ENCODE measurements around the gene SRGAP3. TPM values are rescaled to one million over a fixed set of nuclear protein-coding genes. Genes with fewer than 3 reads are reported as not detected.

SRGAP3 gene
- total and polyA plus RNA-seq, 10 of the 15 experiments (the other 5 are each of a cell fraction or from before 2014, with no cell fraction given), result 0.32 to 1.7 (median 0.99) TPM

- POLR2A ChIA-PET, result interaction anchor here (1.1 kb wide), 1 partner anchor 8 kb away, joined by 4 read pairs; no protein-coding TSS in a partner anchor
- TF ChIP-seq ATF3 (IDR thresholded peaks at IDR 0.05; ENCODE audit: borderline replicate concordance, extremely low read depth, low read depth, low read length), result no peak
- TF ChIP-seq SMARCA5 (IDR thresholded peaks at IDR 0.05), result no peak
- no peak for TF ChIP-seq NKRF (conservative IDR thresholded peaks at IDR 0.05)
- TF ChIP-seq YBX1 (IDR thresholded peaks at IDR 0.05), result no peak
- TF ChIP-seq SUPT20H (IDR thresholded peaks at IDR 0.05; ENCODE audit: borderline replicate concordance, control insufficient read depth, low read depth, low read length), result no peak
- no peak for TF ChIP-seq CHD1 (IDR thresholded peaks at IDR 0.05; ENCODE audit: low read depth, low read length)
- TF ChIP-seq ASH2L (IDR thresholded peaks at IDR 0.05; ENCODE audit: borderline replicate concordance, low read depth), result no peak
- no peak for TF ChIP-seq HSF1 (IDR thresholded peaks at IDR 0.05; ENCODE audit: low read depth, low read length)
- TF ChIP-seq MTA2 (IDR thresholded peaks at IDR 0.05; ENCODE audit: low read depth), result peak; percentile 77
- no peak for TF ChIP-seq KLF5 (IDR thresholded peaks at IDR 0.05; ENCODE audit: partially characterized antibody)
- TF ChIP-seq CBX3 (IDR thresholded peaks at IDR 0.05; ENCODE audit: borderline replicate concordance, low read depth), result no peak
- TF ChIP-seq ZZZ3 (IDR thresholded peaks at IDR 0.05; ENCODE audit: control insufficient read depth, insufficient read length, low read depth), result no peak
- no peak for TF ChIP-seq SMC3 (IDR thresholded peaks at IDR 0.05; ENCODE audit: borderline replicate concordance, low read length)
- TF ChIP-seq E2F4 (IDR thresholded peaks at IDR 0.05; ENCODE audit: low read depth, low read length), result no peak
Observed at GRCh38 chr3:8954938-8955763, 294.3 kb downstream of the SRGAP3 start.

More at GRCh38 chr3:8954938-8955763, 294.3 kb downstream of the SRGAP3 start:
- Histone ChIP-seq H2AFZ (ENCODE audit: control insufficient read depth, low read depth, low read length) (no peak overlapping the region; the same call in 1 of the 2 replicates), H3K79me2 (ENCODE audit: control insufficient read depth, insufficient read depth, low read length) (peaks cover 46% of the 10 kb centered on the region), H3K9me3 (replicated peaks; ENCODE audit: control insufficient read depth, insufficient read depth, low read length) (no peaks in the 10 kb centered on the region), H4K20me1 (ENCODE audit: control insufficient read depth, insufficient read depth) (no peaks in the 10 kb centered on the region), H3K36me3 (ENCODE audit: control insufficient read depth in 2 of 2, insufficient read depth in 2 of 2, low read length in 1 of 2) (no peaks in the 10 kb centered on the region), H3K4me3 (no peak overlapping the region), H3K27ac (ENCODE audit: control insufficient read depth, insufficient read depth) (peak overlapping the region; percentile 51), H3K4me2 (ENCODE audit: control insufficient read depth, insufficient read depth) (peak overlapping the region; percentile 12; the same call in 1 of the 2 replicates), H3K4me1 (ENCODE audit: control insufficient read depth, insufficient read depth, low read length) (peaks cover 8% of the 10 kb centered on the region; the same call in 1 of the 2 replicates), H3K9ac (ENCODE audit: control insufficient read depth, insufficient read depth, low read length) (no peak overlapping the region), H3K27me3 (replicated peaks in 1 of 2; ENCODE audit: control insufficient read depth in 2 of 2, insufficient read depth in 2 of 2, low read length in 1 of 2) (no peaks in the 10 kb centered on the region)
- BruUV-seq (replicated peaks), result no TSS peak
- WGBS (ENCODE audit: insufficient coverage, insufficient replicate concordance, low lambda C conversion rate, missing lambda C conversion rate), result 69% methylated on average over 4 of the region's 4 CpGs
- ChIA-PET CTCF (interaction anchor here (1.0 to 1.9 kb wide), 4 partner anchors 10 to 186 kb away, joined by 3 to 6 read pairs (median 4); no protein-coding TSS in a partner anchor), SMC1A (ENCODE audit: uncharacterized antibody, unreplicated experiment) (interaction anchor here (1.5 kb wide), 1 partner anchor 17 kb away, joined by 5 read pairs; no protein-coding TSS in a partner anchor), RAD21 (ENCODE audit: unreplicated experiment) (interaction anchor here (0.7 to 1.7 kb wide), 4 partner anchors 8 to 186 kb away, joined by 3 to 8 read pairs (median 4); partner anchors contain the start of genes OXTR and RAD18)
- peak; percentile 94 for FAIRE-seq
- ATAC-seq, result peak; percentile 89
- intact Hi-C loops (cut with micrococcal nuclease; ENCODE audit: unreplicated experiment), result loop anchor here (5.0 kb wide), 1 partner anchor 188 kb away; the partner anchor contains the start of gene OXTR
- peak; percentile 56 for DNase-seq (ENCODE audit: low read depth, low spot score)
- in situ Hi-C loops (cut with MboI), result no loop called here
